GM12873 (cell line): ENCODE data around the gene RAI1.

Source experiments
- TF ChIP-seq, protein P1 (sequence below): IDR thresholded peaks from 2 replicates; pipeline ENCODE4 v1.5.1; 2012; ENCODE audit warnings: low read depth, mild to moderate bottlenecking, moderate library complexity, low read length, control low read depth; ENCODE audit not compliant: insufficient read depth; ENCODE audit errors: missing control alignments

The RAI1 gene

DNA sequence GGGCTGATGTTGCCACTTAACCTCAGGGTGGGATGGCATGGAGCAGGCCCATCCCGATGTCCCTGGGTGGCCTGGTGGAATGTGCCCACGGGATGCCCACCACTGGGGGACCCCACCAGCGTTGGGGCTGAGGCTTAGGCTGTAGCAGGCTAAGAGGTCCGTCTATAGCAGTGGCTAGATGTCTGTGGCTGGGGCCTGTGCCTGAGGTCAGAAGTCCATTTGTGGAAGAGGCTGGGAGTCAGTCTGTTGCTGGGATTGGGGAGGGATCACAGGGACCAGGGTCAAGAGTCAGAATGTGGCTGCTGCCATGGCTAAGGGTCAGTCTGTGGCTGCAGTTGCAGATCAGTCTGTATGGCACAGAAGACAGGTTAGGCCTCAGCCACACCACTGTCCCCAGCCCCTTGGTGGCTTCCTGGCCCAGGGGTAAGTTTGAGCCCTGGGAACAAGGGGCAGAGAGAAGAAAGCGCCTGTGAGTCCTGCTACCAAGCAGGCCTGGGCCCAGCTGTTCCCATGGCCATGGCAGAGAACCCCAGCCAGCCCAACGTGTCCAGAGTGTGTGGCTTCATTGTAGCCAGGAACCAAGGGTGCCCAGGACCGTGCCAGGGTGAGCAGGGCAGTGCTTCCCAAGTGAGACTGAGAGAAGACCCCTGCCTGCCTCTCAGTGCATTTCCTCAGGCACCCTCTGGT, 35.7 kb downstream of the RAI1 start:
- TF ChIP-seq, protein P1, sequence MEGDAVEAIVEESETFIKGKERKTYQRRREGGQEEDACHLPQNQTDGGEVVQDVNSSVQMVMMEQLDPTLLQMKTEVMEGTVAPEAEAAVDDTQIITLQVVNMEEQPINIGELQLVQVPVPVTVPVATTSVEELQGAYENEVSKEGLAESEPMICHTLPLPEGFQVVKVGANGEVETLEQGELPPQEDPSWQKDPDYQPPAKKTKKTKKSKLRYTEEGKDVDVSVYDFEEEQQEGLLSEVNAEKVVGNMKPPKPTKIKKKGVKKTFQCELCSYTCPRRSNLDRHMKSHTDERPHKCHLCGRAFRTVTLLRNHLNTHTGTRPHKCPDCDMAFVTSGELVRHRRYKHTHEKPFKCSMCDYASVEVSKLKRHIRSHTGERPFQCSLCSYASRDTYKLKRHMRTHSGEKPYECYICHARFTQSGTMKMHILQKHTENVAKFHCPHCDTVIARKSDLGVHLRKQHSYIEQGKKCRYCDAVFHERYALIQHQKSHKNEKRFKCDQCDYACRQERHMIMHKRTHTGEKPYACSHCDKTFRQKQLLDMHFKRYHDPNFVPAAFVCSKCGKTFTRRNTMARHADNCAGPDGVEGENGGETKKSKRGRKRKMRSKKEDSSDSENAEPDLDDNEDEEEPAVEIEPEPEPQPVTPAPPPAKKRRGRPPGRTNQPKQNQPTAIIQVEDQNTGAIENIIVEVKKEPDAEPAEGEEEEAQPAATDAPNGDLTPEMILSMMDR, result no peak

DNA sequence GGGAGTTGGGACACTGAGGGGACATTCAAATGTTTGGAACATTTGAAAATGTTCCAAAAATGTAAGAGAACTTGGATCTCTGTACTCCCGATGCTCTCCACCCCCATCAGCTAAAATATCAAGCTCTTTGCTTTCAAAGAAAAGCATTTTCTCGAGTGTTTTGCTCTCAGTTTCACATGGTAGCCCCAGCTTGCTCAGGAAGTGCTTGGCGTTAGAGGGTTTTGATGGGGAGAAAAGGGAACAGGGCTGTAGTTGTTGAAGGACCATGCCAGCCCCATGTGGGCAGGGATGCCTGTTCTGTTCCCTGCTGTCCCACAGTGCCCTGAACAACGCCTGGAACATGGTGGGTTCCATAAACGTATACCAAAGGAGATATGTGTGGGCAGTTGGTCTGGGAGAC, 37.0 kb downstream of the RAI1 start:
- TF ChIP-seq, protein P1, result no peak

GRCh38 chr17:17719199-17719940, 38.1 kb downstream of the RAI1 start:
- TF ChIP-seq, protein P1, result no peak

DNA sequence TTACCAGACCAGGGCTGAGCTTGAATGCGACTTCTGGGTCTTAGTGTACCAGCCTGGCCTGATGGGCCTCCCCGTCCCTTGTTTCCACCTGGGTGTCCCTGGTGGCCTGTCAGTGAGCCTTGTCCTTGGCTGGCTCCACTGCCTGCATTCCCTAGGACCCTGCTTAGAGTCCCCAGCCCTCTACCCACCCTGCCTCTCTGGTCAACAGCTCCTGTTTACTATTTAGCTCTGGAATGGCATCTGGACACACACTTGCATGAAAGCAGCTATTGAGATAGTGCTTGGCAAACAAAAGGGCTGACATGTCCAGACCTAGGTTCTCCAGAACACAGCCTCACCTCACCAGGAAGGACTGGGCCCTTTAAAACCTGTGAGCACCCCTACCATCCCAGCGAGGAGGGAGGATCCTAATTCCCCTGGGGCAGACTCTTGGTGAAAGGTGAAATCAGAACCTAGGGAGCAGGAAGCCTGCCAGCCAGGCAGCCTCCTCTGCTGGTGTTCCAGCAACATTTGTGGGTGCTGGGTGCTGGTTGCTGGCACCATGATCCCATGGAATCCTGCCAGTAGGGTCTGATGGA, 38.8 kb downstream of the RAI1 start:
- TF ChIP-seq, protein P1, result no peak

- TF ChIP-seq, protein P1, result no peak
Measured at GRCh38 chr17:17721140-17721668, 39.9 kb downstream of the RAI1 start.

- TF ChIP-seq, protein P1, result no peak
Measured at GRCh38 chr17:17722081-17722905, 41.0 kb downstream of the RAI1 start.

GRCh38 chr17:17722906-17723353, 41.7 kb downstream of the RAI1 start:
- TF ChIP-seq, protein P1, result no peak
